Colonic mucosa (tissue), 4 donors: ENCODE data around the gene ACR. TPM values are rescaled to one million over a fixed set of nuclear protein-coding genes. Genes with fewer than 3 reads are reported as not detected.
"Not testable (repeated sequence)": the region's sequence is repeated elsewhere in the genome, so short reads cannot be mapped to it uniquely, and the experiment has no call there.

ENCODE experiments used
- DNase-seq: peaks from one replicate; pipeline ENCODE4 v3.0.0-alpha.2; 2020
- H3K27ac ChIP-seq: fragments of 200-600 bp; one replicate; pipeline ENCODE4 v1.8.0; 2021
- H3K27me3 ChIP-seq: fragments of 200-600 bp; one replicate; pipeline ENCODE4 v1.8.0; 2021
- H3K36me3 ChIP-seq: fragments of 200-600 bp; one replicate; pipeline ENCODE4 v1.8.0; 2021
- H3K4me1 ChIP-seq: fragments of 200-600 bp; one replicate; pipeline ENCODE4 v1.8.0; 2021; ENCODE audit warnings: mild to moderate bottlenecking
- H3K4me3 ChIP-seq: fragments of 200-600 bp; one replicate; pipeline ENCODE4 v1.8.0; 2021
- H3K9ac ChIP-seq, 2 donors: one replicate each; pipeline ENCODE4 v1.7.0; 2013; ENCODE audit warnings: control low read depth in 2 of 2, low read depth in 2 of 2, low read length in 2 of 2
- H3K9me3 ChIP-seq: fragments of 200-600 bp; one replicate; pipeline ENCODE4 v1.8.0; 2021
- CTCF ChIP-seq: fragments of 200-600 bp; IDR thresholded peaks from one replicate; pipeline ENCODE4 v1.8.0; 2022; ENCODE audit warnings: antibody characterized with exemption, mild to moderate bottlenecking
- intact Hi-C: fragments of 100-400 bp; cut with DNase I; formaldehyde crosslinking; loops from one replicate; pipeline ENCODE4 v1.14.1; 2022
- total RNA-seq, 2 donors: library from RNA; stranded (reverse); fragmentation: NEBNext Ultra II Directional in 1 of 2; extraction: Animal tissue kit (Norgen Biotek cat#: 25700) in 1 of 2; gene quantifications; one replicate each; pipeline ENCODE4 v1.2.1, GENCODE V29; 2021
- donor health status: healthy.
- donor health status: DM: no; HTN: no; CAD: no.
- donor health status: DM: no; HTN: no; CAD: no.

The ACR gene
- total RNA-seq, 2 donors from 2014 or later = 0.77 to 0.80 TPM

DNA sequence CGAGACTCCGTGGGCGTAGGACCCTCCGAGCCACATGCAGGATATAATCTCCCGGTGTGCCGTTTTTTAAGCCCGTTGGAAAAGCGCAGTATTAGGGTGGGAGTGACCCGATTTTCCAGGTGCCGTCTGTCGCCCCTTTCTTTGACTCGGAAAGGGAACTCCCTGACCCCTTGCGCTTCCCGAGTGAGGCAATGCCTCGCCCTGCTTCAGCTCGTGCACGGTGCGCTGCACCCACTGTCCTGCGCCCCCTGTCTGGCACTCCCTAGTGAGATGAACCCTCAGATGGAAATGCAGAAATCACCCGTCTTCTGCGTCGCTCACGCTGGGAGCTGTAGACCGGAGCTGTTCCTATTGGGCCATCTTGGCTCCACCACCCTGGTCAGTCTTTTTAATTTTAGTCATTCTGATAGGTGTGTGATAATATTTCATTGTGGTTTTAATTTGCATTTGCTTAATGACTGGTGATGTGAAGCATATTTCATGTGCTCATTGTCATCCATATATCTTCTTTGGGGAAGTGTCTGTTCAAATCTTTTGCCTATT, 19.0 kb downstream of the ACR start:
- intact Hi-C loops, H3K27me3 ChIP-seq, H3K36me3 ChIP-seq, H3K9me3 ChIP-seq, H3K4me1 ChIP-seq, H3K27ac ChIP-seq: not testable (repeated sequence)
- peak overlapping the region in 1 of 2 donors; percentile 35 for H3K9ac ChIP-seq
- DNase-seq = peak; percentile 52
- H3K4me3 ChIP-seq = peak overlapping the region; percentile 43

DNA sequence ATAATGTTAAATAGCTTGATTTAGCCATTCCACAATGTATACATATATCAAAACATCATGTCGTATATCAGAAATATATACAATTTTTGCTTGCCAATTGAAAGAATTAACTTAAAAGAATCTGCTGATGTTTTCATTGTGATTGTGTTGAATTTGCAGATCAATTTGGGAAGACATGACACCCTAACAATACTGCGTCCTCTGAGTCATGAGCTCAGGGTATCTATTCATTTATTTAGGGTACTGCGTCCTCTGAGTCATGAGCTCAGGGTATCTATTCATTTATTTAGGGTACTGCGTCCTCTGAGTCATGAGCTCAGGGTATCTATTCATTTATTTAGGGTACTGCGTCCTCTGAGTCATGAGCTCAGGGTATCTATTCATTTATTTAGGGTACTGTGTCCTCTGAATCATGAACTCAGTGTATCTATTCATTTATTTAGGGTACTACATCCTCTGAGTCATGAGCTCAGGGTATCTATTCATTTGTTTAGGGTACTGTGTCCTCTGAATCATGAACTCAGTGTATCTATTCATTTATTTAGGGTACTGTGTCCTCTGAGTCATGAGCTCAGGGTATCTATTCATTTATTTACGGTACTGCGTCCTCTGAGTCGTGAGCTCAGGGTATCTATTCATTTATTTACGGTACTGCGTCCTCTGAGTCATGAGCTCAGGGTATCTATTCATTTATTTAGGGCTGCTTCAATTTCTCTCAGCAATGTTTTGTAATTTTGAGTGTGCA, 21.8 kb downstream of the ACR start:
- H3K27me3 ChIP-seq, DNase-seq, H3K9me3 ChIP-seq, H3K9ac ChIP-seq, H3K27ac ChIP-seq, H3K4me1 ChIP-seq, intact Hi-C loops, H3K4me3 ChIP-seq, H3K36me3 ChIP-seq: not testable (repeated sequence)

DNA sequence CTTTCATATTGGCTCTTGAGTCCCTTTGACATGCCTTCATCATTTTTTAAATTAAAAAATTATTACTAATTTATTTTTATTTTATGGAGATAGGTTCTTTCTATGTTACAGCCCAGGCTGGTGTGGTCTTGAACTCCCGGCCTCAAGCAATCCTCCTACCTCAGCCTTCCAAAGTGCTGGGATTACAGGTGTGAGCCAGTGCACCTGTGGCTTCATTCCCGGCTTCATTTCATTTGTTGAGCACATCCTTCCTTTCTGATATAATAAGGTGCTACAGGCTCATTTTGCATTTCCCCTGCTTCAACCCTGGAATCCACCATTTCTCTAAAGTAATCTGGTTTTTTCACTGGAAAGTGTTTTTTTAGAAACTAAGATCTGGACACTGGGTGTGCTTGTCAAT, 23.8 kb downstream of the ACR start:
- H3K9ac ChIP-seq, H3K9me3 ChIP-seq, H3K27ac ChIP-seq, DNase-seq, H3K27me3 ChIP-seq, intact Hi-C loops, H3K36me3 ChIP-seq, H3K4me1 ChIP-seq, H3K4me3 ChIP-seq: not testable (repeated sequence)

DNA sequence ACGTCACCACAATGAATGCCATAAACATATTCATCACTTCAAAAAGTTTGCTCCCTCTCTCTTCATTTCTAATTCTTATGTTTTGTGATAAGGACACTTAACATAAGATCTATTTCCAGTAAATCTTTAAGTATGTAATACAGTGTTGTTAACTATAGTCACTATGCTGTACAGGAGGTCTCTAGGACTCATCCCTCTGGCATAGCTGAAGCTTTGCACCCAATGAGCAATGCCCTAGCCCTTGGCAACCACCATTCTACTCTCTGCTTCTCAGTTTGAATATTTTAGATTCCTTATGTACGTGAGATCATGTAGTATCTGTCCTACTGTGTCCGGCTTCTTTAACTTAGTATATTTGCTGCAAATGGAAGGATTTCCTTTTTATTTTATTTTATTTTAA, 26.3 kb downstream of the ACR start:
- DNase-seq, H3K27me3 ChIP-seq, intact Hi-C loops, H3K9me3 ChIP-seq, H3K9ac ChIP-seq, H3K27ac ChIP-seq, H3K4me1 ChIP-seq, H3K4me3 ChIP-seq, H3K36me3 ChIP-seq: not testable (repeated sequence)

DNA sequence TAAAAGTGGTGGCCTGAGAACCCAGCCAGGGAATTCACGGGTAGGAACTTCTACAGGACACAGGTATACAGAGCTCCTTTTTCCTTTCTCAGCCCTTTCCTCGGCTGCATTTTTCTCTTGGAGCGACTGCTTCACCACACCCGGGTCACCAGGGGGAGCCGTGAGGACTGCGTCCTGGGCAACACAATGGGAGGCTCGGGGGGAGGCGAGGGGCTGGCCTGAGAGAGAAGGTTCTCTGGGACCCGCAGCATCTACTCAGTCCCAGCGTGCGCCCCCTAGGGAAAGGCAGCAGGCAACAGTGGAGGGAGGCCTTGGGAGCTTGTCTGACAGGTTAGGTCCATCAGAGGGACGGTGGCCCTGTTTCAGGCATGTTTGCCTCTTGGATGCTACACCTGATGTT, 37.1 kb downstream of the ACR start:
- H3K36me3 ChIP-seq, H3K27me3 ChIP-seq, H3K9me3 ChIP-seq, H3K4me3 ChIP-seq, intact Hi-C loops, H3K4me1 ChIP-seq, H3K27ac ChIP-seq, H3K9ac ChIP-seq: not testable (repeated sequence)
- peak; percentile 27 for TF ChIP-seq CTCF
- DNase-seq = peak; percentile 31

DNA sequence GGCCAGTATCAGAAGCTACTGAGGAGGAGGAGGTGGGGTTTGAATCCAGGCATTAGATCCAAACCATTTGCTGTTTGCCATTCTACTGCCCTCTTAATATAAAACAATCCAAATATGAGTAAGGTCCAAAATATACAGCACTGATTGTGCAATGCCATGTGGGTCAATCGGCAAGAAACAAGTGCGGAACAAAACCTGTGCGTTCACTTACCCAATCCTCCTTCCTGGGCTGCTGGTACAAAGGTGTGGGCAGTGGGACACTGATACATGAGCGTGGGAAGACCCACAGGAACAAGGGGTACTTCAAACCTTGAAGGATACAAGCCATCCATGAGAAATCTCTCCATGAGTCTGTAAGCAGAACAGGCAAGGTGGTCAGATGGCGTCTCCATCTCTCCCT, 39.6 kb downstream of the ACR start:
- H3K27me3 ChIP-seq, H3K9ac ChIP-seq, H3K4me3 ChIP-seq, H3K36me3 ChIP-seq, H3K9me3 ChIP-seq, H3K27ac ChIP-seq, H3K4me1 ChIP-seq, intact Hi-C loops, DNase-seq: not testable (repeated sequence)

DNA sequence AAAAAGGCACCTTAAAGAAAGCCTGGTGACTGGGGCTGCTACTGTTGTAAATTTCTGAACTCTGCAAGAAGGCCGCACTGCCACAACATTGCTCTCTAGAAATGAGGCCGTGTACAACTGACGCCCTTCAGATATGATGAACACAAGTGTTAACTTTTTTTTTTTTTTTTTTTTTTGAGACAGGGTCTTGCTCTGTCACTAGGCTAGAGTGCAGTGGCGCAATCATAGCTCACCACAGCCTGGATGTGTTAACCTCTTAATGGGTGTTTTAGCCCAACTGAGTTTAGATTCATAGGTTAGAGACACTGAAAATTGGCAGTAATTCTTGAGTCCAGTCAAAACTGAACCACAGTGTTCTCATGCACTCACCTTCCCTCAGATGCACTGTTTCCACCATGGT, 42.2 kb downstream of the ACR start:
- H3K4me1 ChIP-seq, H3K9ac ChIP-seq, intact Hi-C loops, H3K27ac ChIP-seq, DNase-seq, H3K4me3 ChIP-seq, H3K36me3 ChIP-seq, H3K9me3 ChIP-seq, H3K27me3 ChIP-seq: not testable (repeated sequence)

DNA sequence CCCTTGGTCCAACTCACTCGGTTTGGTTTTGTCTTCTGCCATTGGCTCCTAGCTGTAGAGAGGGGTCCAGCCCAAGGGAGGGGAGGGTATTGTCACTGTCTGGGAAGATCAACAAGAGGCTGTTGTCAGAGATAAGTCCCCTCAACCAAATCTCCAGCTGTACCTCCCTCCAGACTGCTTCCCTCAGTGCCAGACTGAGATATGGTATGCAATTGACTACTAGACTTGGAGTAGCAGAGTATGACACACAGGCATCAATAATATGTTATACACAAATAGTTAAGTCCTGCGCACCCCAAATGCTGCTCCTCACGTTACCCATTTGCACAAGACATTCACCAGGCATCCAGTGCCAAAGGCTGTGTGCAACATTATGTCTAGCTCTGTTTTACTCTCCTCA, 44.2 kb downstream of the ACR start:
- H3K4me1 ChIP-seq, DNase-seq, intact Hi-C loops, H3K36me3 ChIP-seq, H3K4me3 ChIP-seq, H3K27me3 ChIP-seq, H3K27ac ChIP-seq, H3K9ac ChIP-seq, H3K9me3 ChIP-seq: not testable (repeated sequence)

GRCh38 chr22:50783033-50783879, 45.3 kb downstream of the ACR start, which contains the start of gene RABL2B:
Gene RABL2B, minus strand, starts transcription at chr22:50783636. Its CDS starts 1,342 bp downstream, at chr22:50782294.
- H3K4me3 ChIP-seq = peak within 1 kb of the TSS; percentile 52
- H3K9ac ChIP-seq, H3K4me1 ChIP-seq, H3K27me3 ChIP-seq, H3K36me3 ChIP-seq, intact Hi-C loops, H3K9me3 ChIP-seq, H3K27ac ChIP-seq: not testable (repeated sequence)
- DNase-seq = peak; percentile 89

DNA sequence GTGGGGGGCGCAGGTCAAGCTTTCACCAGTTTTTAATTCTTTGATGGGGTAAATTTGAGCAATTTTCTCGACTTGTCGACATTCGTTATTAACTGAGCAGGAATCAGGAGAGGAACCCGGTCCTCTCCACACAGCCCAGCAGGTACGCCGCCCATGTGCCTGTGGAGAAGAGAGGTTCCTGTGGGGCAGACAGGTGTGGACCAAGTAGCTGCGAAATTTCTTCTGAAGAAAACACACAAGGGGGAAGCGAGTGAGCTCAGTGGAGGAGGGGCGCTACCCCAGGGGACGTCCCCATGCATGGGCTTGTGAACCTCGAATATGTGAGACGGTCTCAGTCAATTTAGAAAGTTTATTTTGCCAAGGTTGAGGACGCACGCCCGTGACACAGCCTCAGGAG, 45.9 kb downstream of the ACR start:
- H3K36me3 ChIP-seq, DNase-seq, H3K4me1 ChIP-seq, H3K27me3 ChIP-seq, H3K9me3 ChIP-seq, H3K27ac ChIP-seq, intact Hi-C loops, H3K9ac ChIP-seq: not testable (repeated sequence)
- peak overlapping the region; percentile 52 for H3K4me3 ChIP-seq

- H3K27me3 ChIP-seq, H3K4me1 ChIP-seq, H3K4me3 ChIP-seq, H3K9ac ChIP-seq, intact Hi-C loops, DNase-seq, H3K9me3 ChIP-seq, H3K36me3 ChIP-seq, H3K27ac ChIP-seq: not testable (repeated sequence)
Measured at GRCh38 chr22:50785289-50785688, 47.3 kb downstream of the ACR start.

DNA sequence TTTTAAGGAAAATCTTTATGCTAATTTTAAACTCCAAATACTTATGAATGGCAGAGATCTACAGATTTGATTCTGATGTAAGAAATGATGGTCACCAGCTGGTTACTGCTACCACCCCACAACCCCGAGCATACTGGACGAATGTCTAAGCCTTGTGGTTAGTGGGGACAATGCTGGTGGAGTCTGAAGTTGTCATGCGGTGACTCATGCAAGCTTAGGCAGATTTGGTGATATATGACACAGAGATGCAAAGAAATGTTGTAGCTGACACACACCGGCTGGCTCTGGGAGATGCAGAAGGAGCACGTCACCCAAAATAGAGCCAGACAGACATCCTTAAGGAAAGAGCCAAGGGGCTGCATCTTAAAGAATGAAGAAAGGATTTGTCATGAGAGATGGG, 48.9 kb downstream of the ACR start:
- H3K4me1 ChIP-seq, H3K9me3 ChIP-seq, intact Hi-C loops, H3K27ac ChIP-seq, H3K27me3 ChIP-seq, H3K4me3 ChIP-seq, DNase-seq, H3K36me3 ChIP-seq, H3K9ac ChIP-seq: not testable (repeated sequence)
